ELR (cell line): Measurements from ENCODE around the gene LRRC8A.
"Not testable (repeated sequence)": the region's sequence is repeated elsewhere in the genome, so short reads cannot be mapped to it uniquely, and the experiment has no call there.

ENCODE experiments used
- DNase-seq: peaks from one replicate; pipeline ENCODE4 v3.0.0-alpha.2; 2015; ENCODE audit warnings: low read depth

Gene LRRC8A

DNA sequence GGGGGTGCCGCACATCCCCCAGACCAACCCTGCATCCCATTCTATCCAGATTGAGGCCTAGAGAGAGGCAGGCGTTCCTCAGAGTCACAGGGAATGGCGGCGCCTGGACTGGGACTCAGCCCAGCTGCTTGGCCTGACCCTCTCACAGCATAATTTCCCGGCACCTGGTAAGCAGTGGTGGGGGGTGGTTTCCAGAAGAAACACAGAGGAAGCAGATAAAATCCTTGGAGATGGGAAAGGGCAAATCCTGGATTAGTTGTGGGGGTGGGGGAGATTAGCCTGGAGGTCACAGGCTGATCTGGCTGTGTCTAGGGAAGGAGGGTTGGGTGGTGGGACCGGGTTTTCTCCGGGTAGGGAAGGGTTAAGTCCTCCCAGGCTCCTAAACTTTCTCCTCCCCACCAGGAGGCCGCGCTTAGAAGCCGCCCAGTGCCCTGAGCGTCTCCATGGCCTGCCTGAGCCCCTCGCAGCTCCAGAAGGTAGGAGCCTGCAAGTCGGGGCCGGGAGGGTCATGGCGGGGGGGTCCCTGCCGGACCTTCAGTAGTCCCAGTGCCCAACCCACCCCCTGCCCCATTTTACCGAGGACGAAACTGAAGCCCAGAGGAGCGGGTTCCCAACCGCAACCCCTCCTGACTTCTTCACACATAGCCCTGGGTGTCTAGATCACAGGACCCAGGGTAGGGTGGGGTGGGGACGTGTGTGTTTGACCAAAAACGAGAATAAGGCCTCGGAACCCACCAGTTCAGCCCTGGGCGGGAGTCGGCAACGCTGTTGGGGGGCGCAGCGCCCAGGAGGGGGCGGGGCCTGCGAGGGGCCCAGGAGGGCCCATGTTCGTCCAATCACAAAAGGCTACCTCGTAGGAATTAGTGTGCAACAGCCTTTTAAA is 40.2 kb downstream of the LRRC8A start:
- DNase-seq, result peak; percentile 61

- DNase-seq, result no peak
These were observed 41.6 kb downstream of the LRRC8A start for GRCh38 chr9:128923493-128923883.

DNA sequence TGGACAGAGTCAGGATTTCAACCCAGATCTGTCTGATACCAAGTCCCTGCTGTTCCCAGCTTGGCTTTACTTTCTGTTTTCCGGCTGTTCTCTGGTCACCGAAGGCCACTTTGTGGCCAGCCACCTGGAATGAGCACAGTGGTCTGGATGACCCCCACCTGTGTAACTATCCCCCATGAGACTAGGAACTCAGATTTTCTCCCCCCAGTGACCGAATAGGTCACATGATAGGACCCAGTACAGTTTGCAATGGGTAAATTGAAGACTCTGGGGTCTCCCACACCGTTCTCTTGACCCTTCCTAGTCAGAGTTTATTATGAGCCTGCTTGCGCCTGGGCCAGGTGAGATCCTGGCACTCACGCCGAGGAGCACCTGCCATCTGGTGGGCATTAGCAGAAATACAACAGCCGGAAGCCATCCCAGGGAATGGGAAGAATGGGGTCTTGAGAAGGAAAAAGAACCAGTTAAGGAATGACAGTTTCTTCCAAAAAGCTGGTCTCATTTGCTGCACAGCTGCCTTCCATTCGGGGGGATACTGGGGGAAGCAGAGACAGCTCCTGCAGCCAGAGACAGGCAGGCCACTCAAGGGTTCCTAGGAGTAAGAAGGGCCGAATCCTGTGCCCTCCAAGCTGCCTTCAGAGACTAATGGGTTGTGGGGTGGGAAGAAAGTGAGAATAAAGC is 45.9 kb downstream of the LRRC8A start:
- DNase-seq, result peak; percentile 73

DNA sequence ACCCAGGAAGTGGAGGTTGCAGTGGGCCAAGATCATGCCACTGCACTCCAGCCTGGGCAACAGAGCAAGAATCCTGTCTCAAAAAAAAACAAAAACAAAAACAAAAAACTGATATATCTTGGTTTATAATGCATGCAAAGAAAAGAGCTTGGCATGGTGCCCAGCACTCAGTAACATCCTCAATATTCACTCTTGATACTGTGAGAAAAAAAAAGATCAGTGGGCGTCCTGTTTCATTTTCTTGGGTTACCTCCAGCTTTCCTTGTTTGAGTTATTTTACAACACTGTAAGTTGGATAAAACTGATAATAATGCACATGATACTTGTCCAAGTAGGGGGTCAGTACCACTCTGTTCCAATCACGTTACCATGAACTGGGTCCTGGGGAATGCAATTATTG is 46.7 kb downstream of the LRRC8A start:
- no peak for DNase-seq

DNA sequence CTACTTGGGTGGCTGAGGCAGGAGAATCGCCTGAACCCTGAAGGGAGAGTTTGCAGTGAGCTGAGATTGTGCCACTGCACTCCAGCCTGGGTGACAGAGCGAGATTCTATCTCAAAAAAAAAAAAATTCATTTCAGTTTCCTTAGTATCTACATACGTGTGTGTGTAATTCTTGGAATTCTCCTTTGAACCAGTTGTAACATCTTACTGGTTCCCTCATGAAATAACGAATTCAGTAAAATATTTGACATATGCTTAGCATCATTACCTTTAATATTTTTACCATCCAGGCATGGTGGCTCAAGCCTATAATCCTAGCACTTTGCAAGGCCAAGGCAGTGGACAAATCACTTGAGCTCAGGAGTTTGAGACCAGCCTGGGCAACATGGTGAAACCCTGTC is 47.6 kb downstream of the LRRC8A start:
- no peak for DNase-seq

- no peak for DNase-seq
These were observed 51.8 kb downstream of the LRRC8A start for GRCh38 chr9:128933731-128934130.

GRCh38 chr9:128936171-128936865 is 54.4 kb downstream of the LRRC8A start:
- no peak for DNase-seq

- no peak for DNase-seq
These were observed 55.6 kb downstream of the LRRC8A start for GRCh38 chr9:128937310-128938165.

- no peak for DNase-seq
These were observed 58.5 kb downstream of the LRRC8A start for GRCh38 chr9:128940271-128940921.

DNA sequence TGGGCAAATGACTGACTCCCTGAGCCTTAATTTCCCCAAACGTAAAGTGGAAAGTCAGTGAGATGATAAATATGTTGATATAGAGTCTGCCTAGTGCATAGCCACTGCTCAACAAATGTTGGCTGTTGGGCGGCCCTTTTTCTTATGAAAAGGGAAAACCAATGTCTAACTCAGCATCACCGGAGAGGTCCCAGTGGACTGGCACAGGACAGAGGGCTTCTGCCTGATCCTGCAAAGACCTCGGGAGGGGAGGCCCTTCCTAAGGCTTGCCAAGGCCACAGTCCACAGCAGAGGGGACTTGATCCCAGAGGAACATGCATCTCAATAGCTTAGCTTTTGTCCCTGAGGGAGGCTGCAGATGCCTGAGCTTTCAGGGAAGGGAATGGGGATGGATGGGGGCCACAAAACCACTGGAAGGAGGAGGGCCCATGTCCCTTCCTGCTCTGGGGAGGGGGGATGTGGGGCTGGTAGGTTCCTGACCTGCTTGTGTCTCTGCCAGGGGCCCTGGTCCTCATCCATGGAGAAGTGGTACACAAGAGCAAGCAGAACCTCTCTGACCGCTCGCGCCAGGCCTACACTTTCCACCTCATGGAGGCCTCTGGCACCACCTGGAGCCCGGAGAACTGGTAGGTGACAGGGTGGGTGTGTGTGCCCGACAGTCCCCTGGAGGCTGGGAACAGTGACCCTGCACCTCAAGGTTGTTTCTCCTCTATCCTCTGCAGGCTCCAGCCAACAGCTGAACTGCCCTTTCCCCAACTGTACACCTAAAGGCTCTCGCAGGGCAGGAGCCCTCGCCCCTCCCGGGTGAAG is 59.2 kb downstream of the LRRC8A start:
- no peak for DNase-seq

- no peak for DNase-seq
These were observed 62.1 kb downstream of the LRRC8A start for GRCh38 chr9:128943832-128944620.

DNA sequence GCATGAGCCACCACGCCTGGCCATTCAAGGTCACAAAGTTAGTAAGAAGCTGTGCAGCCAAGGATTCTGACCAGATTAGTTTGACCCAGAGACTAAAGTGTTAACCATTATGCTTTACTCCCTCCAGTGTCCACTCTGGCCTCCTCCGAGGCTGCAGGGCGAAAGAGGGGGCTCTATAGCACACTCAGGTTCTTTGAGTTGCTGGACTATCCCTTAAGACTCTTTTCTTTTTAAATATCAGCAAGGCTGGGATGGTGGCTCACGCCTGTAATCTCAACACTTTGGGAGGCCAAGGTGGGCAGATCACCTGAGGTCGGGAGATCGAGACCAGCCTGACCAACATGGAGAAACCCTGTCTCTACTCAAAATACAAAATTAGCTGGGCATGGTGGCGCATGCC is 63.0 kb downstream of the LRRC8A start:
- DNase-seq, result not testable (repeated sequence)

- DNase-seq, result no peak
These were observed 64.0 kb downstream of the LRRC8A start for GRCh38 chr9:128945798-128946501.

GRCh38 chr9:128946571-128947276 is 64.8 kb downstream of the LRRC8A start:
- peak; percentile 36 for DNase-seq

DNA sequence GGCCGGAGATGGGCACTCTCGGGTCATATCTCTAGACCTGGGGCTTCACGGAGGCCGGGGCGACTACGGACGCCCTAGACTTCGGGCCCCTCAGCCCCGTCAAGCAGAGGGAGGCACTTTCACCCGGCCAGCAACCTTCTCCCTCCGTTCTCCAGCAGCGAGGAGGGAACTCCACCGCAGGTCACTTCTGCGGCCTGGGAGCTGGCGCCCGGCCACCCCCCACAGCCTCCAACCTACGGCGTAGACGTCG is 65.3 kb downstream of the LRRC8A start:
- no peak for DNase-seq

DNA sequence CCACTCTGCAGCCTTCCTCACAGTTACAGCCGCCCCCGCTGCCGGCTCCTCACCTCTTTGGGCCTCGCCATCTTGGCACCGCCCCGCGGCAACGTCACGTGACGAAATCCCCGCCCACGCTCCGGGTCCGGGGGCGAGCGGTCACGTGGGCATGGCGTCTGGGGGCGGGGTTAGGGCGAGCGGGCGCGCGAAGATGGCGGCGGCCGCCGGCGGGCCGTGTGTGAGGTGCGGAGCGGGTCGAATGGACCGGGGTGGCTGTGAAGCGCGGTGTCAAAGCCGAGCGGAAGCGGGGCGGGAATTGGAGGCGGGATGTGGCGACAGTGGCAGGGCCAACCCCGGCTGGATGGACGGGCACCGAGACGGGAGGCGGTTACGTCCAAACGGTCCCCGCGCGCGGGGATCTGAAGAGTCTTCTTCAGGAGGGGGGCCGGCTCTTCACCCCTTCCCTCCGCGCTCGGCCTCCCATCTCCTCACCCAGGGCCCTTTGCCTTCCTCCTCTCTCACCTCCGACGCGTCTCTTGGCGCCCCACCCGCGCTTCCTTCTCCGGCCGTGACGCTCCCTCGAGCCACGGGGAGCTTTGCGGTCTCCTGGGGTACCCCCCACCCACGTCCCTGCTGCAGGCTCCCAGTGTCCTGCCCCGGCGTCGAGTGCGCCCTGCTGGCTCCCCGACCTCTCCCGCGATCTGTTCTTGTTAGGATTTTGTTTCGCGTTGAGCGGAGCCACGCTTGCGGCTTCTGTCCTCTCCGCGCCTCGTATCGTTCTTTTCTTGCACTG is 65.8 kb downstream of the LRRC8A start, which contains the start of the genes DOLK and NUP188:
DOLK (minus strand) TSS at position 77 of the 775 bp plus-strand sequence. CDS start 300 bp downstream, outside the sequence.
NUP188 (plus strand) TSS at position 173 of the 775 bp plus-strand sequence; CDS start at position 194, 21 bp downstream.
- DNase-seq, result peak; percentile 96

- DNase-seq, result not testable (repeated sequence)
These were observed 79.5 kb downstream of the LRRC8A start for GRCh38 chr9:128961403-128961802.
